A673 (cell line): Measurements from ENCODE around the gene CTU2. TPM values are rescaled to one million over a fixed set of nuclear protein-coding genes. Genes with fewer than 3 reads are reported as not detected.

Experiments
- BruUV-seq: library from RNA; stranded (reverse); fragments of 400-500 nt; replicated peaks from 2 replicates; lab custom pipeline; 2021; lab: Mats Ljungman, UMichigan
- CTCF ChIA-PET: fragments of 300-600 bp; sonication (Branson Sonifier 250); formaldehyde crosslinking; loops from one replicate; lab custom pipeline; 2022; ENCODE audit warnings: antibody characterized with exemption; lab: Charles Lee
- POLR2A ChIA-PET: fragments of 300-600 bp; sonication (Branson Sonifier 250); formaldehyde crosslinking; loops from one replicate; lab custom pipeline; 2022; ENCODE audit warnings: antibody characterized with exemption; ENCODE audit not compliant: low non-redundant PET; lab: Charles Lee
- DNase-seq: peaks from one replicate; pipeline ENCODE4 v3.0.0-alpha.2; 2015; ENCODE audit warnings: low spot score
- H3K27ac ChIP-seq: fragments of 200-600 bp; sonication (generic); 2 replicates; pipeline ENCODE4 v1.5.1; 2016; ENCODE audit warnings: mixed run types, low read depth, mild to moderate bottlenecking, mixed read lengths, antibody characterized with exemption, low read length; ENCODE audit not compliant: poor library complexity, severe bottlenecking
- H3K27me3 ChIP-seq: fragments of 200-600 bp; sonication (generic); replicated peaks from 2 replicates; pipeline ENCODE4 v1.6.1; 2017; ENCODE audit warnings: mixed run types, low read depth, mild to moderate bottlenecking, mixed read lengths, antibody characterized with exemption, low read length; ENCODE audit not compliant: insufficient read depth, poor library complexity
- H3K36me3 ChIP-seq: fragments of 200-600 bp; sonication (generic); 2 replicates; pipeline ENCODE4 v1.6.1; 2016; ENCODE audit warnings: mixed run types, mild to moderate bottlenecking, mixed read lengths, antibody characterized with exemption, low read length; ENCODE audit not compliant: insufficient read depth, poor library complexity, severe bottlenecking
- H3K4me1 ChIP-seq: fragments of 200-600 bp; sonication (generic); 2 replicates; pipeline ENCODE4 v1.6.1; 2017; ENCODE audit warnings: mixed run types, mild to moderate bottlenecking, mixed read lengths, antibody characterized with exemption, low read length; ENCODE audit not compliant: insufficient read depth, poor library complexity, severe bottlenecking
- H3K4me3 ChIP-seq: fragments of 200-600 bp; sonication (generic); 2 replicates; pipeline ENCODE4 v1.5.1; 2016; ENCODE audit warnings: low read depth, mixed run types, mild to moderate bottlenecking, mixed read lengths, low read length; ENCODE audit not compliant: poor library complexity, severe bottlenecking
- H3K9me3 ChIP-seq: fragments of 200-600 bp; sonication (generic); 2 replicates; pipeline ENCODE4 v1.6.1; 2016; ENCODE audit warnings: mixed run types, low read depth, mild to moderate bottlenecking, mixed read lengths, antibody characterized with exemption, low read length; ENCODE audit not compliant: poor library complexity, severe bottlenecking
- CTCF ChIP-seq: fragments of 300-800, 200-600 bp; sonication (generic); conservative IDR thresholded peaks from 2 replicates; pipeline ENCODE4 v1.5.1; 2017; ENCODE audit warnings: low read depth, mild to moderate bottlenecking, antibody characterized with exemption, low read length, moderate library complexity, mixed read lengths
- EZH2 ChIP-seq: fragments of 200-600 bp; sonication (generic); IDR thresholded peaks from 2 replicates; pipeline ENCODE4 v1.6.1; 2017; ENCODE audit warnings: borderline replicate concordance, low read depth, mild to moderate bottlenecking, mixed read lengths, antibody characterized with exemption, low read length; ENCODE audit not compliant: poor library complexity, severe bottlenecking
- intact Hi-C: fragments of 100-400 bp; cut with micrococcal nuclease; formaldehyde crosslinking; loops from one replicate; pipeline ENCODE4 v1.10.0; 2022; ENCODE audit not compliant: unreplicated experiment
- total RNA-seq: library from RNA; stranded (reverse); gene quantifications from 2 replicates; pipeline ENCODE4 v1.2.3, GENCODE V29; 2021

CTU2 gene
- total RNA-seq, 1 experiment from 2014 or later, result 47.5 TPM

GRCh38 chr16:88687254-88687576 is 19.1 kb upstream of the CTU2 start:
- Histone ChIP-seq H3K4me1 (peaks cover 6% of the 10 kb centered on the region), H3K4me3 (no peak overlapping the region), H3K36me3 (no peaks in the 10 kb centered on the region), H3K27ac (no peak overlapping the region), H3K9me3 (no peaks in the 10 kb centered on the region), H3K27me3 (no peaks in the 10 kb centered on the region)
- ChIA-PET POLR2A (no interaction called here), CTCF (interaction anchor here (0.6 to 0.7 kb wide), 2 partner anchors 199 to 389 kb away, joined by 3 read pairs; no protein-coding TSS in a partner anchor)
- no peak for DNase-seq
- intact Hi-C loops, result no loop called here
- TF ChIP-seq CTCF (no peak), EZH2 (no peak)
- BruUV-seq, result no TSS peak

DNA sequence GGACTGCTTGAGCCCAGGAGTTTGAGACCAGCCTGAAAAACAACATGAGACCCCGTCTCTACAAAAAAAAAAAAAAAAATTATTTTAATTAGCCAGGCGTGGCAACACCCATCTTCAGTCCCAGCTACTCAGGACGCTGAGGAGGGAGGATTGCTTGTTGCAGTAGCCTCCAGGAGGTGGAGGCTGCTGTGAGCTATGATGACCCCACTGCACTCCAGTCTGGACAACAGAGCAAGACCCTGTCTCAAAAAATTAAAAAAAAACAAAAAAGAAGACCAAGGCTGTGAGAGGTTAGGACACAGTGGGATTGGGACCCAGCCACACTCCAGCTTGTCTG is 18.7 kb upstream of the CTU2 start:
- no TSS peak for BruUV-seq
- Histone ChIP-seq H3K4me1 (peaks cover 6% of the 10 kb centered on the region), H3K9me3 (no peaks in the 10 kb centered on the region), H3K4me3 (no peak overlapping the region), H3K27me3 (no peaks in the 10 kb centered on the region), H3K27ac (no peak overlapping the region), H3K36me3 (no peaks in the 10 kb centered on the region)
- ChIA-PET POLR2A (no interaction called here), CTCF (interaction anchor here (0.6 to 0.7 kb wide), 2 partner anchors 199 to 389 kb away, joined by 3 read pairs; no protein-coding TSS in a partner anchor)
- no peak for TF ChIP-seq CTCF
- TF ChIP-seq EZH2, result no peak
- intact Hi-C loops, result no loop called here
- DNase-seq, result no peak

- Histone ChIP-seq H3K4me3 (no peak overlapping the region), H3K4me1 (peaks cover 6% of the 10 kb centered on the region), H3K27ac (no peak overlapping the region), H3K36me3 (no peaks in the 10 kb centered on the region), H3K27me3 (no peaks in the 10 kb centered on the region), H3K9me3 (no peaks in the 10 kb centered on the region)
- DNase-seq, result peak; percentile 37
- intact Hi-C loops, result no loop called here
- ChIA-PET POLR2A (interaction anchor here (0.6 kb wide), 1 partner anchor 644 kb away, joined by 3 read pairs; no protein-coding TSS in a partner anchor), CTCF (interaction anchor here (0.7 kb wide), 1 partner anchor 200 kb away, joined by 3 read pairs; no protein-coding TSS in a partner anchor)
- no peak for TF ChIP-seq EZH2
- no peak for TF ChIP-seq CTCF
- no TSS peak for BruUV-seq
These were observed 18.1 kb upstream of the CTU2 start for GRCh38 chr16:88688013-88688778.
